ENCODE measurements around the gene NSD2.
"Not testable (repeated sequence)": the region's sequence is repeated elsewhere in the genome, so short reads cannot be mapped to it uniquely, and the experiment has no call there.

The NSD2 gene

GRCh38 chr4:1870578-1871443 lies at the start of gene NSD2:
NSD2 (plus strand) TSS chr4:1871393; CDS start chr4:1900655, 29,262 bp downstream.
- peak; percentile 30 for DNase-seq

DNA sequence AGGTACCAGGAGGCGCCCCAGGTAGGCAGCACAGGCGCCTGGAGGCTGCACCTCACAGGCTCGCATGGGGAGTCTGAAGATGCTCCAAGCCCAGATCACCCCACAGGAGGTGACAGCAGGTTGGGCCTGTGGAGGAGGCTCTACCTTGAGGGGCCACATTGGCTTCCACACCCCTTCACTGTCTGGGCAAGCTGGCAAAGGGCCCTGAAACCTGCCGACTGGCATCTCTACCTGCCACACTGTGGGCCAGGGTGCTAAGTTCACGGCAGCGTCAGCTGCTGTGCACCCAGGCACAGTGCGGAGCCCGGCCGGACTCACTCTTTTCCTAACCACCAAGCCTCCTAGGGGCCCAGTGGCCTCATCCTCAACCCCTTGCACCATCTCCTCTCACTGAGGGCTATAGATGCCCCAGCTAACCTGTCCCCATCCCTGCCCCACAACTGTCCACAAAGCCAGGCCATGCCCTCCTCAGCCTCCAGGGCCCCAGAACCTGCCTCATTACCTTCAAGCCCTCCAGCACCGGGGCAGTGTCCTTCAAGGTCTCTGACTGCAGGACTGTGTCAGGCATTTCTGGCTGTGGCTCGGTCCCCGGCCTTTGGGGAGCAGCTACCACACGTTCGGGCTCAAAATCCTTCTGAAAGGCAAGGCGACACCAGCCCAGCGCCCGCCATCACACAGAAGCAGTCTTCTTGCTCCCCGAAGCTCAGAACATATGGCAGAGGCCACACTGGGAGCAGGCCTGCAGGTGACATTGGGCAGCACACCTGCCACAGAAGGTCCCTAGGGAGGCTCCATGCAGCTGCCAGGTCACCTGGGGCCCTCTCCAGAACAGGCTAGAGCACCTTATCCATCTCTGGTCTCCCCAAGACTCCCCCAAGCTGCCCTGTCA lies 49.3 kb upstream of the NSD2 start:
- no peak for DNase-seq

DNA sequence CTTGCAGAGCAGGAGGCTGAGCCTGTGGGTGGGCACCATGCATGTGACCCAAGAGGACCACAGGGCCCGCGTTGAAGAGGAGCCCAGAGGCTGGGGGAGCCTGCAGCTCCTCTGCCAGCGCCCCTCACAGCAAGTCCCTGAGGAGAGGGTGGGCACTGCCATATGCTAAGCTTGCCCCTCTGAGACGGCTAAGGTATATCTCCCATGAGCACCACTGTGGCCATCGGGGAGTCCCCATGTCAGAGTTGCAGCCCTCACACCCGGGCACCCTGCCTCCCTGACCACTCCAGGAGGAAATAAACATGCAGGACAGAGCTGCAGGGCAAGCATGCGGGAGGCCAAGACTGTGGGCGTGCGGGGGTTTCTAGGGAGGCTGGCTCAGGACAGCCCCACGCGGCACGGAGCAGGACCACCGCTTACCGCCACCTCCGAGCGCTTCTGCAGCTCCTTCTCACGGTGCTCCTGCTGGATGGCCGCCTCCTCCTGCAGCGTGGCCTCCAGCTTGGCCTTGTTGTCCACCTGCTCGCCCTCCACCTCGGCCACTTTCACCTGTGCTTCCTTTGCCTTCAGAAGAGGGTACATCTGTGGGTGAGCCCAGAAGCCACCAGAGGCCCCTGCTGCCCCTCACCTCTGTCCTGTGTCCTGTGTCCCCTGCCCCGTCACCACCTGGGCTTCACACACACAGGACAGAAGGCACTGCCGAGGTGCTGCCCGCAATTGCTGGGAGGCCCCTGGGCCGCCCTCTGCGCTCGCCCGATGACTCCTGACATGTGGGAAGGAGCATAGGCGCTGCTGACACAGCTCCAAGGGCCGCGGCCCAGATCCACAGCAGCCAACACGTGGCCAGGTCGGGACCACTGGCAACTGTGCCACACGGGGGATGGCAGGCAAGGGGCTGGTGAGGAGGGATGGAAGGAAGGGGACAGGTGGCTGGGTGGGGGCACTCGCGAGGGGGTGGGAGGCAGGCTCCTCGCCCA lies 48.3 kb upstream of the NSD2 start:
- no peak for DNase-seq

DNA sequence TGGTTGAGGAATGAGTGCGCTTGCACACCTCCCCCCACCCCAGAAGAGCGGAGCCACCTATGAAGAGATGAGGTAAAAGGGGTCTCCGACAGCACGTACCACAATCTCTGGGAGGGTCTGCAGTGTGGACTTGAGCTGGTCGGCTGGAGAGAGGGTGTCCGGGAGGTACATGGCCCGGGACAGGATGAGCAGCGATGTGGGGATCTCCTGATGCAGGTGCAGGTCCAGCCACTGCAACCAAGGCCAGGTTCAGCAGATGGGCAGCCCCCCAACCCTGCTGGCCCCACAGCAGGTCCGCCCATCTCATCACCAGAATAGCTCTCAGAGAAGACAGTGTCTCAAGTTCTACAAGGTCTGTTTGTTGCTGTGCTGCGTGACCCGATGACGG lies 47.7 kb upstream of the NSD2 start:
- DNase-seq = no peak

DNA sequence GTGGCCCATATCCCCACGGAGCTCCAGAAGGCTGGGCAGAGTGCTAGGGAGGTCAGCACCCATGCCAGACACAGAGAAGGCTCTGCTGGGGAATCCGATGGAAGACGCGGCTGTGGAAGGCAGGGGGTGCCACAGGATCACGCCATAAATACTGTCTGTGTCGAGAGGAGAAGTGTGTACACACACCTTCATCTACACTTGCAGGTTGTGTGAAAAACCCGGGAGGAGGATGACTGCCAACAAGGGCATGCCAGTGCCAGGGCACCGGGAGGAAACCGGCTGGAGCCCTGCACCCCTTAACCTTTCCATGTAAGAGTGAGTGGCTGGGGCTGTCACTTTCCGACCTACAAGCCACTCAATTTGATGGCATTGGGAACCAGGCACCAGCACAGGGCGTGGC lies 46.4 kb upstream of the NSD2 start:
- no peak for DNase-seq

DNA sequence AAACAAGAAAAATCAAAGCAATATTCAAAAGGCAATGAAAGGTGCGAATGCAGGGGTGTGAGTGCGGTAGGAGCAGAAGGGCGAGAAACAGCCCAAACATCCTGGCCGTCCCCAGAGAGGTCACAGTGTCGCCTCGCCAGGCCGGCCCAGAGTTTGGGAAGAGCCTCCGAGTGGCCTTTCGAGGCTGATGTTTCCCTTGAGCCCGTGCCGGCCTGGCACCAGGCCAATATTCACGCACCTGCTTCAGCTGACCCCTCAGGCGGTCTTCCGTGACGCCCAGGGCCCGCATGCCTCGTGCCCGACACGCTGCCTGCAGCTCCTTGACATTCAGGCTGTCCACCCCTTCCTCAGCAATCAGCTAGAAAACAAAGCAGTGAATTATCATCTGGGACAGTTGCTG lies 45.9 kb upstream of the NSD2 start:
- no peak for DNase-seq

DNA sequence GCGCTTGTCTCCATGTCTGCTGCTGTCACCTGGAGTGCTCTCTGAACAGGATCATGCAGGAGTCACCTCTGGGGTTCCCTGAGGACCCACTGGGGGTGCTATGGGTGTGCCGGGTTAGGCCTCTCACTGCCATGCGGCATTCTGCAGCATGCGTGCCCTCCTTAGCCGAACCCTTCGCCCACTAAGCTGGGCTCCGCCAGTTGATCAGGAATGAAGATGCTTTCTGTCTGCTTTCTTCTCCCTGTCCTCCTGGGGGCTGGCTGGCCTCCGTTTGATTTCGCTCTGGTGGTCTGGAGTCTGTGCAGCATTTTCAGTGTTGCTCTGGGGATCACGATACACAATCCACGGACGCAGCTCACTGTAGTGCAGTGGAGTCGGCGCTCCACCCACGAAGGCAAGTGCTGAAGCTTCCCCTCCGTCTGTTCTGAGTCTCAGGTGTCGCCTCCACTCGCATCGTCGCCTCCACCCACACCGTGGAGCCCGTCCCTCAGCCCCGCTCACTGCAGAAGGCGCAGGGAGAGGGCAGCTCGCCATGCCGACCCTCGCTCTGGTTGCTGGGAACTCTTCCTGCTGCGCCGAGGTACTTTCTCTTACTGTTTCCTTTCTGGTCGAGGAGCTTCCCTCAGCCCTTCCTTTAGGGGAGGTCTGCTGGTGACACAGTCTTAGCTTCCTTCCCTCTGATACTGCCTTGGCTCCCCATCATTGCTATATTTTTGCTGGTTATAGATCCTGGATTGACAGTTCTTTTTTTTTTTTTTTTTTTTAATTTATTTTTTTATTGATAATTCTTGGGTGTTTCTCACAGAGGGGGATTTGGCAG lies 44.5 kb upstream of the NSD2 start:
- DNase-seq = no peak

DNA sequence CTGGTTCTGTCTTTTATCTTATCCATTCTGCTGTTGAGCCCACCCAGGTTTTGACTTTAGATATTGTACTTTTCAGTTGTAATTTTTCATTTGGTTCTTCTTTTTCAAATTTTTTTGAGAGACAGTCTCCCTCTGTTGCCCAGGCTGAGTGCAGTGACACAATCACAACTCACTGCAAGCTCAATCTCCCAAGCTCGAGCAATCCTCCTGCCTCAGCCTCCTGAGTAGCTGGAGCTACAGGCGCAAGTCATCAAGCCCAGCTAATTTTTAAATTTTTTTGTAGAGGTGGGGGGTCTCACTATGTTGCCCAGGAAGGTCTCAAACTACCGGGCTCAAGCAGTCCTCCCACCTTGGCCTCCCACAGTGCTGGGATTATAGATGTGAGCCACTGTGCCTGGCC lies 41.0 kb upstream of the NSD2 start:
- DNase-seq = no peak

GRCh38 chr4:1830642-1831228 lies 40.5 kb upstream of the NSD2 start:
- no peak for DNase-seq

DNA sequence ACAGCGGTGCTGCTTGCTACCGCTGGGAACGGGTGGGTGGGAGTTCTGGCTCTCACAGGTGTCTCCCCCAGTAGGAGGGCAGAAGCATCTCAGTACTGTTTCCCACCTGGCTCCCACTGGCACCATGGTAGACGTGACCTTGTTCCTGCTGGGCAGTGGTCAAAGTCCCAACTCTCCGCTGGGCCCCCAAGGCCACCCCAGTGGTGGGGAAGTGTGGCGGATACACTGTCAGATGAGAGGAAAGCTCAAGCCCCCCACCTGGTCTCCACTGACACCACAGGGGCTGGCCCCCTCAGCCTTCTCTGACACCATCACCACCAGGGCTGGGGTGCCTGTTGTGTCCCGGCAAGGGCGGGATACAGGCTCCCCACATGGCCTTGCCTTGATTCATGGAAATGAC lies 39.9 kb upstream of the NSD2 start:
- DNase-seq = no peak

DNA sequence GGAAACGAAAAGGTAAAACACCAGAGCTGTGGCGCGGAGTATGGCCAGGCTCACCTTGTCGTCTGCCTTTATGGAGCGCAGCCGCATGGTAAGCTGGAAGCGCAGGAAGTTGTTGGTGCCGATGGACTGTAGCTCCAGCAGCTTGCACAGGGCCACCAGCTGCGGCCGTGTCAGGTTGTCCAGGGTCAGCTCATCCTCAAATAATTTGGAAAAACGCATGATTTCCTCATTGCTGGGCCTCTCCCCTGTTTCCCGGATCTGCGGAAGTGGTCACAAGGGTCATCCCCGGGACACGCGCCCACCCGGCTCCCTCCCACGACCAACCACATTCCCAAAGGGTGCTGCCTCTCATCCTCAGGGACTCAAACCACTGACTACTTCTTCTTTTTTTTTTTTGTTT lies 38.5 kb upstream of the NSD2 start:
- DNase-seq = no peak

DNA sequence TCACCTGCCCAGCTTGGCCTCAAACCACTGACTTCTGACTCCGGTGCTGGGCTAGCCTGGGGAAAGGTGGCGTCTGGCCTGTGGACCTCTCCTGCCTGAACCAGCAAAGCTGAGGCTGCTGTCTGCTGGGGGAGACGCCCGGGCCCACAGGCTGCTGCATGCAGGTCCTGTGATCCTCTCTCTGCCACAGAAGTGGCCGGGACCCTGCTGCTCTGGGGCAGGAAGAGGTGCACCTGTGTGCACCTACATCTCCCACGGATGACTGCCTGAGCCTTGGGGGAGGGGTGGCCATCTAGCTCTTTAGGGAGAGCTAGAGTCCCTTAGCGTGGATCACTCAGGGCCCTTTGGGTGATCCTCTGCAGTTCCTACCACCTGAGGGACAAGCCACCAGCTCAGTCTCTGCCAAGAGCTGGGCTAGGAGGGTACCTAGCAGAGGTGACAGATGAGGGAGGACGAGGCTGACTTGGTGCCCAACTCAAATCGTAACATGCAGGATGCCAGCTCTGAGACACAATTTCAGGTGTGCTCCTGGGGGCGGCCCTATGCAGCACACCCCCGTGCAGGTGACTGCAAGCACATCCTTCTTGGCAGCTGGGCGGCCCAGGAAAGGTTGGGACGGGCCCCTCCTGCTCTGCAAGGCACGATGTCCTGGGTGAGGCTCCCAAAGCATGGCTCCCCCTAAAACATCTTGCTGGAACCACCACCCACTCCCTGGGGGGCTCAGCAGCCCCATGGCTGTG lies 37.7 kb upstream of the NSD2 start:
- no peak for DNase-seq

GRCh38 chr4:1834047-1834775 lies 37.0 kb upstream of the NSD2 start:
- DNase-seq = no peak

GRCh38 chr4:1835836-1836235 lies 35.4 kb upstream of the NSD2 start:
- not testable (repeated sequence) for DNase-seq

- no peak for DNase-seq
Measured at GRCh38 chr4:1836650-1837049, 34.5 kb upstream of the NSD2 start.

DNA sequence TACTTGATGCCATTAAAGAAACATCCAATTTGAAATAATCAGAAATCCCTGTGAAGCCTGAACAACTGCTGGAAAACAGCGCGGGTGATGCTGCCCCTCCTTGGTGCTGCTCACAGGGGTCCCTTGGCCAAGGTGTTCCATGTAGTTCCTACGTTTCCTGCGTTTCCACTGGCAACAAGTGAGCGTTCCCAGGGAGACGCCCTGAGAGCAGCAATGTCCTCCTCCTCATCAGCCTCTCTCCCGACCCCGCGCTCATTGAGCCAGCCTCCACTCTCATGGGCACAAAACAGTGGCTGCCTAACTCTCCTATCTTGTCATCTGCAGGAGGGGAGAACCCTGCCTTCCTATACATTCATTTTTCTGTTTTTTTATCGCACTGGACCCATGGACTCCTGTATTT lies 34.1 kb upstream of the NSD2 start:
- no peak for DNase-seq

GRCh38 chr4:1839282-1839681 lies 31.9 kb upstream of the NSD2 start:
- DNase-seq = no peak

DNA sequence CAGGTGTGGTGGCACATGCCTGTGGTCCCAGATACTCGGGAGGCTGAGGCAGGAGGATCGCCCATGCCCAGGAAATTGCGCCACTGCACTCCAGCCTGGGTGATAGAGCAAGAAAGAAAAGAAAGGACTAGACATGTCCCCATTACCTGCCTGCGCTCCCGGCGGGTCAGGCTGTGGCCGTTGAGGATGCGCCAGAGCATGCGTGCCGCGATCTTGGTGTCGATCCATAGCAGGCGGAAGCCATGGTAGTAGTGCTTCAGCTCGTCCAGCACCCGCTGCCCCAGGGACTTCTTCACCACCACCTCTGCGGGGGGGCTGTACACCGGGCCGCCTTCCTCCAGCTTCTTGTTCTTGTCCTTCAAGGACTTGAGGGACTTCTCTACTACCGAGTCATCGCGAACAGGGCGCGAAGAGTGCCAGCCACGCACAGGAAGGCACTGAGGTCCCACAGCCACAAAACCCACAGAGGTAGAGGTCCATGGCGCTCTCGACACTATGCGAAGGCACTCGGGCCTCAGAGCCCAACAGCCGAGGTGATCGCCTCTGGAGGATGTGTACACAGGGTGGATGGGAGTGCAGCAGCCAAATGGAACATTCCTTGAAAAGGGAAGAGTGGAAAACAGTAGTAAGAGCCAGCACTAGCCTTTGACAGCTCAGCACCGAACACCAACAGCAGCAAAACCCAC lies 29.8 kb upstream of the NSD2 start:
- no peak for DNase-seq

DNA sequence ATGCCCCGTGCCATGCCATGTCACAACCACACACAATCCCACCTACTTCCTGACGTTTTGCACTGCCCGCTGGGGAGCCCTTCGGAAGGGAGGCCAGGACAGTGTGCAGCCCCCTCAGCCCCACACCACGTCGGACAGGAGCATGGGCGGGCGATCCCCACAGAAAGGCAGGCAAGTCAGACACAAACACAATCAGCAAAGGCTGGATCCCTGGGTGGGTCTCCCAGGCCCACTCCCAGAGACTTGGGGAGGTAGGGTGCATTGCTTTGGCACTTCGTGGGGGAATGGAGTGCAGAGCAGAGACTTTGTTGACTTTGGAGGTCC lies 29.3 kb upstream of the NSD2 start:
- DNase-seq = no peak

Data from NCI-H1417 treated with DMSO at 0.1 percent for 48 hours (cell line).